DMS114 treated with DMSO at 0.1 percent for 48 hours (cell line): ENCODE data around the gene GALE.
A peak's percentile ranks its signal among the peaks of the same experiment; 100 is the strongest.

Experiments
- DNase-seq: peaks from one replicate; lab custom pipeline; 2025; ENCODE audit not compliant: unreplicated experiment; lab: John Stamatoyannopoulos, UW

The GALE gene

DNA sequence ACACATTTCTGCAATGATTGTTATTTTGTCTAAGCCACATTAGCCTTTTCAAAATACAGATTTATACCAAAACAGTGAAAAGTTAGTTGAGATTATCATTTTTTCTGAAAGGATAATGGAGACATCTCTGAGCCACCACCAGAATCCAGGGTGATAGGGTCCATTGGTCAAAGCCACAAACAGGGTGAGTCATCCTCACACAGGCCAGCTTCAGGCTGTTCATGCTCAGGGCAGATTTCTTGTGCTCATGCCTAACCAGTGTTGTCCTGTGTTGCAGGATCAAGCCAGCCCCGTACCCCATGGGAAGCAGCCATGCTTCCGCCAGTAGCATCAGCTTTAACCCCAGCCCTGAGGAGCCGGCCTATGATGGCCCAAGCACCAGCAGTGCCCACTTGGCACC is 43.9 kb downstream of the GALE start:
- no peak for DNase-seq

DNA sequence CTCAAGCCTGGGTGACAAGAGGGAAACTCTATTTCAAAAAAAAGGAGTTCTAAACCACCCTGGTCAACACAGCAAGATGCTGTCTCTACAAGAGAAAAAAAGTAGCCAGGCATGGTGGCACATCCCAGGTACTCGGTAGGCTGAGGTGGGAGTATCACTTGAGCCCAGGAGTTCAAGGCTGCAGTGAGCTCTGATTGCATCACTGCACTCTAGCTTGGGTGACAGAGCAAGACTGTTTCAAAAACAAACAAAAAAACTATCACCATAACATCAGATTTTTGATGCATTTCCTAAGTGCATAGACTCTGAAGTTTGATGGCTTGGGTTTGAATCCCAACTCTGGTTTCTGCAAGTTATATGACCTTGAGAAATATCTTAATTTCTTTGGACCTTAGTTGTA is 47.6 kb downstream of the GALE start:
- no peak for DNase-seq

DNA sequence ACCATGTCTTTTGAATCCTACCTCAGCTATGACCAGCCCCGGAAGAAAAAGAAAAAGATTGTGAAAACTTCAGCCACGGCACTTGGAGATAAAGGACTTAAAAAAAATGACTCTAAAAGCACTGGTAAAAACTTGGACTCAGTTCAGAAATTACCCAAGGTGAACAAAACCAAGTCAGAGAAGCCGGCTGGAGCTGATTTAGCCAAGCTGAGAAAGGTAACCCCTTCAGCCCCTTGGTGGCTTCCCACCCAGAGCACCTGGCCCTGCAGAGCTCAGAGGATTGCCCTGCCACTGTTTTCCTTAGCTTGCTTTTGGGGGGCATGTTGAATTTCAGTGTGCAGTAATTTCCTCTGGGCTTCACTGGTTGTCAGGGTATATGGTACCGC is 48.7 kb downstream of the GALE start:
- DNase-seq: no peak

DNA sequence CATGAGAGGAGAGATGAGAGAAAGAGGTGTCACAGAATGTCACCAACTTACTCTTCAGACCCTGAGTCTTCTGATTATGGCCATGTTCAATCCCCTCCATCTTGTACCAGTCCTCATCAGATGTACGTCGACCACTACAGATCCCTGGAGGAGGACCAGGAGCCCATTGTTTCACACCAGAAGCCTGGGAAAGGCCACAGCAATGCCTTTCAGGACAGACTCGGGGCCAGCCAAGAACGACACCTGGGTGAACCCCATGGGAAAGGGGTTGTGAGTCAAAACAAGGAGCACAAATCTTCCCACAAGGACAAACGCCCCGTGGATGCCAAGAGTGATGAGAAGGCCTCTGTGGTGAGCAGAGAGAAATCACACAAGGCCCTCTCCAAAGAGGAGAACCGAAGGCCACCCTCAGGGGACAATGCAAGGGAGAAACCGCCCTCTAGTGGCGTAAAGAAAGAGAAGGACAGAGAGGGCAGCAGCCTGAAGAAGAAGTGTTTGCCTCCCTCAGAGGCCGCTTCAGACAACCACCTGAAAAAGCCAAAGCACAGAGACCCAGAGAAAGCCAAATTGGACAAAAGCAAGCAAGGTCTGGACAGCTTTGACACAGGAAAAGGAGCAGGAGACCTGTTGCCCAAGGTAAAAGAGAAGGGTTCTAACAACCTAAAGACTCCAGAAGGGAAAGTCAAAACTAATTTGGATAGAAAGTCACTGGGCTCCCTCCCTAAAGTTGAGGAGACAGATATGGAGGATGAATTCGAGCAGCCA is 49.3 kb downstream of the GALE start:
- DNase-seq: peak; percentile 46

DNA sequence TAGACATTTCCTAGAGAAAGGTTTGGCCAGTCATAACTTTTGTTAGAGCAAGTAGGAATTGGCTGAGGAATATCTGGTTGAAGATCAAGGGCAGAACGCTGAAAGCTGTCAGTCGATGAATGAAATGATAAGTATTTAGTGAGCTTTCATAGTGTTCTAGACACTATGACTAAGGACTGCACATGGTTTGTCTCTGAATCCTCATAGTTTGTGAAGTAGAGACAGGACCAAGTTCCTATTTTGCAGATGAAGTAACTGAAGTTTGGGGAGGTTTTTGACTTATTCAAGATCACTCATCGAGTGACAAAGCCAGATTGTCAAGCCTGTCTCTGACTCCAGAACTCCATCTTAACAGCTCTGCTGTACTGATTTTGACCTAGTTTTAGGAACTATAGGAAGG is 52.5 kb downstream of the GALE start:
- no peak for DNase-seq
